ENCODE results near the gene FOXD2. TPM values are rescaled to one million over a fixed set of nuclear protein-coding genes. Genes with fewer than 3 reads are reported as not detected.

FOXD2 gene
- total RNA-seq, 1 experiment from 2014 or later = 0.79 TPM

GRCh38 chr1:47435506-47436303, 2.1 kb upstream of the FOXD2 start:
- in situ Hi-C loops (cut with HindIII; ENCODE audit: low pct_unique_long_range_greater_than_20kb, low sequenced_read_pairs) = no loop called here
- no peak for DNase-seq (ENCODE audit: low read depth, low spot score)

- DNase-seq (ENCODE audit: low read depth, low spot score) = peak; percentile 76
- in situ Hi-C loops (cut with HindIII; ENCODE audit: low pct_unique_long_range_greater_than_20kb, low sequenced_read_pairs) = no loop called here
Measured at GRCh38 chr1:47436304-47436978, 1.4 kb upstream of the FOXD2 start.

- in situ Hi-C loops (cut with HindIII; ENCODE audit: low pct_unique_long_range_greater_than_20kb, low sequenced_read_pairs) = no loop called here
- DNase-seq (ENCODE audit: low read depth, low spot score) = peak; percentile 30
Measured at GRCh38 chr1:47436979-47437446, 831 bp upstream of the FOXD2 start.

- in situ Hi-C loops (cut with HindIII; ENCODE audit: low pct_unique_long_range_greater_than_20kb, low sequenced_read_pairs) = no loop called here
Measured at GRCh38 chr1:47438165-47439016, 547 bp downstream of the FOXD2 start.

GRCh38 chr1:47439017-47439818, 1.4 kb downstream of the FOXD2 start:
- in situ Hi-C loops (cut with HindIII; ENCODE audit: low pct_unique_long_range_greater_than_20kb, low sequenced_read_pairs) = no loop called here
- no peak for DNase-seq (ENCODE audit: low read depth, low spot score)

More at GRCh38 chr1:47438165-47439016, 547 bp downstream of the FOXD2 start:
- DNase-seq (ENCODE audit: low read depth, low spot score) = no peak

- DNase-seq (ENCODE audit: low read depth, low spot score) = no peak
- in situ Hi-C loops (cut with HindIII; ENCODE audit: low pct_unique_long_range_greater_than_20kb, low sequenced_read_pairs) = no loop called here
Measured at GRCh38 chr1:47439819-47440598, 2.2 kb downstream of the FOXD2 start.

- DNase-seq (ENCODE audit: low read depth, low spot score) = no peak
- in situ Hi-C loops (cut with HindIII; ENCODE audit: low pct_unique_long_range_greater_than_20kb, low sequenced_read_pairs) = no loop called here
Measured at GRCh38 chr1:47440599-47441081, 2.8 kb downstream of the FOXD2 start.

GRCh38 chr1:47441450-47442106, 3.7 kb downstream of the FOXD2 start:
- in situ Hi-C loops (cut with HindIII; ENCODE audit: low pct_unique_long_range_greater_than_20kb, low sequenced_read_pairs) = no loop called here
- no peak for DNase-seq (ENCODE audit: low read depth, low spot score)

GRCh38 chr1:47442202-47442601, 4.4 kb downstream of the FOXD2 start:
- in situ Hi-C loops (cut with HindIII; ENCODE audit: low pct_unique_long_range_greater_than_20kb, low sequenced_read_pairs) = no loop called here
- no peak for DNase-seq (ENCODE audit: low read depth, low spot score)

GRCh38 chr1:47442842-47443529, 5.1 kb downstream of the FOXD2 start:
- no peak for DNase-seq (ENCODE audit: low read depth, low spot score)
- in situ Hi-C loops (cut with HindIII; ENCODE audit: low pct_unique_long_range_greater_than_20kb, low sequenced_read_pairs) = no loop called here

- in situ Hi-C loops (cut with HindIII; ENCODE audit: low pct_unique_long_range_greater_than_20kb, low sequenced_read_pairs) = no loop called here
- DNase-seq (ENCODE audit: low read depth, low spot score) = no peak
Measured at GRCh38 chr1:47443530-47444296, 5.9 kb downstream of the FOXD2 start.

- DNase-seq (ENCODE audit: low read depth, low spot score) = no peak
- in situ Hi-C loops (cut with HindIII; ENCODE audit: low pct_unique_long_range_greater_than_20kb, low sequenced_read_pairs) = no loop called here
Measured at GRCh38 chr1:47444297-47444561, 6.4 kb downstream of the FOXD2 start.

GRCh38 chr1:47444562-47445465, 7.0 kb downstream of the FOXD2 start:
- in situ Hi-C loops (cut with HindIII; ENCODE audit: low pct_unique_long_range_greater_than_20kb, low sequenced_read_pairs) = no loop called here
- no peak for DNase-seq (ENCODE audit: low read depth, low spot score)

GRCh38 chr1:47445823-47446550, 8.1 kb downstream of the FOXD2 start:
- no peak for DNase-seq (ENCODE audit: low read depth, low spot score)
- in situ Hi-C loops (cut with HindIII; ENCODE audit: low pct_unique_long_range_greater_than_20kb, low sequenced_read_pairs) = no loop called here

All from SK-MEL-5 (cell line).